Suprapubic skin (tissue), 4 donors: ENCODE results near the gene EXPH5. TPM values are rescaled to one million over a fixed set of nuclear protein-coding genes. Genes with fewer than 3 reads are reported as not detected.

ENCODE experiments used
- DNase-seq, 2 donors: peaks; one replicate each; pipeline ENCODE4 v3.0.0-alpha.2; 2019; ENCODE audit warnings: low spot score in 2 of 2
- H3K27ac ChIP-seq: fragments of 200-600 bp; sonication (generic); one replicate; pipeline ENCODE4 v1.5.1; 2019
- H3K27me3 ChIP-seq: fragments of 200-600 bp; sonication (generic); one replicate; pipeline ENCODE4 v1.5.1; 2019
- H3K36me3 ChIP-seq: fragments of 200-600 bp; sonication (generic); one replicate; pipeline ENCODE4 v1.5.1; 2019
- H3K4me1 ChIP-seq: fragments of 200-600 bp; sonication (generic); one replicate; pipeline ENCODE4 v1.5.1; 2019
- H3K4me3 ChIP-seq: fragments of 200-600 bp; sonication (generic); one replicate; pipeline ENCODE4 v1.5.1; 2019; ENCODE audit warnings: mild to moderate bottlenecking
- H3K9me3 ChIP-seq: fragments of 200-600 bp; sonication (generic); one replicate; pipeline ENCODE4 v1.5.1; 2019
- CTCF ChIP-seq, 2 donors: fragments of 200-600 bp in 1 of 2; fragments of 450-650 bp in 1 of 2; sonication (generic) in 1 of 2; IDR thresholded peaks; one replicate each; pipeline ENCODE4 v1.5.1; 2016 to 2019; ENCODE audit warnings: antibody characterized with exemption in 2 of 2, mild to moderate bottlenecking in 1 of 2, moderate library complexity in 1 of 2
- EP300 ChIP-seq: sonication (generic); formaldehyde crosslinking; IDR thresholded peaks from one replicate; pipeline ENCODE4 v1.6.1; 2017; ENCODE audit warnings: antibody characterized with exemption
- POLR2A ChIP-seq, 2 donors: fragments of 450-650 bp; IDR thresholded peaks; one replicate each; pipeline ENCODE4 v1.6.1; 2017; ENCODE audit warnings: antibody characterized with exemption in 2 of 2, mild to moderate bottlenecking in 2 of 2, moderate library complexity in 2 of 2
- POLR2AphosphoS5 ChIP-seq, 3 donors: sonication (generic); formaldehyde crosslinking; IDR thresholded peaks; one replicate each; pipeline ENCODE4 v1.6.1; 2017; ENCODE audit warnings: antibody characterized with exemption in 3 of 3
- WGBS: methylation state at CpG from one replicate; pipeline ENCODE4 v1.1.5; 2018; 5-methylcytosine and 5-hydroxymethylcytosine counted together
- total RNA-seq, 4 donors: library from RNA; depleted of rRNA; stranded (reverse); fragments of >200 nt; gene quantifications; one replicate each; pipeline ENCODE4 v1.1.0, GENCODE V29; 2016

EXPH5 gene
- total RNA-seq, 4 donors from 2014 or later: 120 to 232 (median 149) TPM

GRCh38 chr11:108516125-108516524, 77.4 kb downstream of the EXPH5 start:
- Histone ChIP-seq H3K27me3 (no peaks in the 10 kb centered on the region), H3K9me3 (no peaks in the 10 kb centered on the region), H3K4me1 (no peaks in the 10 kb centered on the region), H3K36me3 (peaks cover 44% of the 10 kb centered on the region), H3K4me3 (no peak overlapping the region), H3K27ac (no peak overlapping the region)
- WGBS: 100% methylated on average over 4 of the region's 4 CpGs
- no peak for TF ChIP-seq EP300
- TF ChIP-seq POLR2AphosphoS5 (IDR thresholded peaks at IDR 0.05): no peak
- no peak for DNase-seq

GRCh38 chr11:108512708-108513107, 80.9 kb downstream of the EXPH5 start:
- TF ChIP-seq CTCF (IDR thresholded peaks at IDR 0.05) (no peak), POLR2AphosphoS5 (IDR thresholded peaks at IDR 0.05) (no peak), POLR2A (IDR thresholded peaks at IDR 0.05) (no peak), EP300 (no peak)
- H3K27ac ChIP-seq: no peak overlapping the region
- H3K27me3 ChIP-seq: no peaks in the 10 kb centered on the region
- no peaks in the 10 kb centered on the region for H3K9me3 ChIP-seq
- H3K4me1 ChIP-seq: no peaks in the 10 kb centered on the region
- H3K4me3 ChIP-seq: no peak overlapping the region
- peaks cover 50% of the 10 kb centered on the region for H3K36me3 ChIP-seq
- no peak for DNase-seq
- 91% methylated on average over 2 of the region's 2 CpGs for WGBS

GRCh38 chr11:108511851-108512474, 81.6 kb downstream of the EXPH5 start:
- no peaks in the 10 kb centered on the region for H3K9me3 ChIP-seq
- no peak for DNase-seq
- TF ChIP-seq EP300 (no peak), POLR2AphosphoS5 (IDR thresholded peaks at IDR 0.05) (no peak), CTCF (IDR thresholded peaks at IDR 0.05) (no peak), POLR2A (IDR thresholded peaks at IDR 0.05) (no peak)
- WGBS: 90% methylated on average over 2 of the region's 2 CpGs
- no peaks in the 10 kb centered on the region for H3K4me1 ChIP-seq
- H3K36me3 ChIP-seq: peaks cover 42% of the 10 kb centered on the region
- no peak overlapping the region for H3K4me3 ChIP-seq
- H3K27me3 ChIP-seq: no peaks in the 10 kb centered on the region
- no peak overlapping the region for H3K27ac ChIP-seq

DNA sequence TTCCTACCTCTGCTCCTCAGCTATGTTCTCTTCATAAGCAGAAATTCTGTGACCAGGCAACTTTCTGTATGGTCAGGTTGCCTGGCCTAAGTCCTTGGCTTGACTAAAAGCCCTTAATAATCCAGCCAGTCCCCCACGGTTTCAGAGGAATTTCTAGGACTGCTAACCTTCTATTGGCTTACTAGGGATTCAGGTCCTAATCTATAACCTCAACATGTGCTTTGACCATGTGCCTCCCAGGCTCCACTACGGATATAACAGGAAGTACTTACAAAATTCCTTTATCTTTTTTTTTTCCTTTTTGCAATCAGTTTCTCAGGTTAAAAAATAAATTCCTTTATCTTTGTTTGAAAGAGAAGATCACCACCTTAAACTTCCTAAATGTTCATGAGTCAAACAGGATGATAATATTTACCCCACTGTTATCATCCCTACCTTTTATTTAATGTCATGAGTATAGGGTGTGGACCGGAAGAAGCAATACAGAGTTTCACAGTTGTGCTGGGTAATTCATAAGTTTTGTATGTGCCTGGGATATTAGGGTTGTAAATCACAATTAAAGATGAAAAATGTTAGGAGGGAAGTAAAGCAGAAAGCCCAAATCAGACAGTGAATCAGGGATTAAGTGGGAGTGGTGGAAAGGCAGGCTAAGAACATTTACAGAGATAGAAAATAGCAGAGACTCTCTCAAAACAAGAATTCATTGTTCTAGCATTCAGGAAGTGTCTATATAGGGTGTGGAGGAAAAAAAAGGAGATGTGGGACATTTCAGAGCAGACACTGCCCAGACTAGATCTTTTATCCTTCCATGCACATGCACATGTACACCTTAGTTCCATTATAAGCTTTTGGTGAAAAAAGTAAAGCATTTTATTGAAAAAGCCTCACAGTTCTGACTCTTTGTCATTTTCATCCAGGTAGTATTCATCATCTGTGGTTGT, 84.6 kb downstream of the EXPH5 start:
- H3K4me3 ChIP-seq: no peak overlapping the region
- no peaks in the 10 kb centered on the region for H3K9me3 ChIP-seq
- no peaks in the 10 kb centered on the region for H3K4me1 ChIP-seq
- no peak for DNase-seq
- TF ChIP-seq POLR2AphosphoS5 (IDR thresholded peaks at IDR 0.05): no peak
- no peak for TF ChIP-seq POLR2A (IDR thresholded peaks at IDR 0.05)
- no peak for TF ChIP-seq CTCF (IDR thresholded peaks at IDR 0.05)
- no peak for TF ChIP-seq EP300
- H3K36me3 ChIP-seq: peaks cover 22% of the 10 kb centered on the region
- H3K27ac ChIP-seq: no peak overlapping the region
- WGBS: 52% methylated on average over 3 of the region's 3 CpGs
- H3K27me3 ChIP-seq: no peaks in the 10 kb centered on the region

- Histone ChIP-seq H3K36me3 (no peaks in the 10 kb centered on the region), H3K27me3 (no peaks in the 10 kb centered on the region), H3K4me1 (peaks cover 39% of the 10 kb centered on the region), H3K27ac (peak overlapping the region; percentile 64), H3K4me3 (no peak overlapping the region), H3K9me3 (no peaks in the 10 kb centered on the region)
- DNase-seq: no peak
- TF ChIP-seq POLR2A (IDR thresholded peaks at IDR 0.05): no peak
- no peak for TF ChIP-seq POLR2AphosphoS5 (IDR thresholded peaks at IDR 0.05)
- no peak for TF ChIP-seq EP300
- TF ChIP-seq CTCF (IDR thresholded peaks at IDR 0.05): no peak
- 65% methylated on average over 5 of the region's 5 CpGs for WGBS
Measured at GRCh38 chr11:108501396-108501795, 92.2 kb downstream of the EXPH5 start.
